Mucosa of descending colon (tissue), 3 donors: ENCODE data around the gene NFATC1. TPM values are rescaled to one million over a fixed set of nuclear protein-coding genes. Genes with fewer than 3 reads are reported as not detected.

Source experiments
- ATAC-seq: fragments of 200-7000 bp; cut with Tn5 transposase; one replicate; pipeline ENCODE4 v1.9.1; 2020; ENCODE audit warnings: mild to moderate bottlenecking, moderate library complexity
- DNase-seq, 3 donors: peaks; one replicate each; pipeline ENCODE4 v3.0.0-alpha.2; 2020
- H3K36me3 ChIP-seq: fragments of 200-600 bp; one replicate; pipeline ENCODE4 v1.8.0; 2021; ENCODE audit warnings: low read depth, mild to moderate bottlenecking
- H3K4me1 ChIP-seq: fragments of 200-600 bp; one replicate; pipeline ENCODE4 v1.8.0; 2021; ENCODE audit warnings: low read depth, mild to moderate bottlenecking
- H3K4me3 ChIP-seq: fragments of 200-600 bp; one replicate; pipeline ENCODE4 v1.8.0; 2021; ENCODE audit warnings: mild to moderate bottlenecking
- H3K9me3 ChIP-seq: fragments of 200-600 bp; one replicate; pipeline ENCODE4 v1.8.0; 2021; ENCODE audit warnings: mild to moderate bottlenecking
- intact Hi-C, 2 donors: fragments of 100-400 bp; cut with DNase I in 1 of 2; cut with micrococcal nuclease in 1 of 2; formaldehyde crosslinking; loops; one replicate each; pipeline versions ENCODE4 v1.11.0 to v1.11.1; 2022; cut with DNase I, micrococcal nuclease
- total RNA-seq, 3 donors: library from RNA; stranded (reverse); fragmentation: NEBNext Ultra II Directional in 2 of 3; extraction: Animal tissue kit (Norgen Biotek cat#: 25700) in 2 of 3; gene quantifications; one replicate each; pipeline versions ENCODE4 v1.2.1 to v1.2.4, GENCODE V29; 2021 to 2023
- TF ChIP-seq, protein P1 (sequence below): fragments of 200-600 bp; IDR thresholded peaks from one replicate; pipeline ENCODE4 v1.8.0; 2022; ENCODE audit warnings: antibody characterized with exemption, mild to moderate bottlenecking
- donor health status: DM: no; HTN: no; CAD: no; lungs with moderate emphysema.
- donor health status: DM: no; HTN: no; CAD: no.
- donor health status: DM: no; HTN: yes; CAD: no.

The NFATC1 gene
- total RNA-seq, 3 donors from 2014 or later: 2.9 to 12.9 (median 4.6) TPM

DNA sequence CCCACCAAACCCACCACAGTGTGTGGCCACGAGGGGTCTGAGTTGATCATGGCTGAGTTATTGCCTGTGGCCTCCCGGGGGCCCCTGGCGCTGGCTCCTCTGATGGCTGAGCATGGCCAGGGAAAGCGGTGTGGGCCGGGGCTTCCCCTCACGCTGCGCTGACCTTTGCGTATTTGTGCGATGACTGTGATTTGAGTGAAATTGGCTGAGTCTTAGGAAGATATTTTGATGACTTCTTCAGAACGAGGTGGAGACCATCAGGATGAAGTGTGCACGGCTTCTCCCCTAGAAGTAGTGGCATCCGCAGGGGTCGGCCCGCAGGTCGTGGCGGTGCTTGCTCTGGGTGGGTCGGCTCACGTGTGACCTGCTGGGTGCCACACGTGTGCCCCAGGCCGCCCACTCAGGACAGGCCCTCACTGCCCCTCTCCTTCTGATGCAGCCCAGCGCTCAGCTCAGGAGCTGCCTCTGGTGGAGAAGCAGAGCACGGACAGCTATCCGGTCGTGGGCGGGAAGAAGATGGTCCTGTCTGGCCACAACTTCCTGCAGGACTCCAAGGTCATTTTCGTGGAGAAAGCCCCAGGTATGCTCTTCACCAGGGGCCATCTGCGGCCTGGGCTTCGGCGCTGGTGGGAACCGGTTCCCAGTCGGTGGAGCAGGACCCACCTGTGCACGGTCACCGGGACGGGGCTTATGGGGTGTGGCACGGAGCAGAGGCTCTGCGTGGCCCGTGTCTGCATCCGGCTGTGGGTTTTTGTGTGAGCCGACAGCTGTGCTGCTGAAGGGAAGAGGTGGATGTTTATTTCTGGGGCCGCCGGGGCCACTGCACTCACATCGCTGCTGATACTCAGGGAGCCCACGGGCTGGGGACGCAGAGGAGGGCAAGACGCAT is 55.8 kb downstream of the NFATC1 start:
- Histone ChIP-seq H3K36me3 (no peaks in the 10 kb centered on the region), H3K4me1 (no peaks in the 10 kb centered on the region), H3K4me3 (no peak overlapping the region), H3K9me3 (no peaks in the 10 kb centered on the region)
- TF ChIP-seq, protein P1, sequence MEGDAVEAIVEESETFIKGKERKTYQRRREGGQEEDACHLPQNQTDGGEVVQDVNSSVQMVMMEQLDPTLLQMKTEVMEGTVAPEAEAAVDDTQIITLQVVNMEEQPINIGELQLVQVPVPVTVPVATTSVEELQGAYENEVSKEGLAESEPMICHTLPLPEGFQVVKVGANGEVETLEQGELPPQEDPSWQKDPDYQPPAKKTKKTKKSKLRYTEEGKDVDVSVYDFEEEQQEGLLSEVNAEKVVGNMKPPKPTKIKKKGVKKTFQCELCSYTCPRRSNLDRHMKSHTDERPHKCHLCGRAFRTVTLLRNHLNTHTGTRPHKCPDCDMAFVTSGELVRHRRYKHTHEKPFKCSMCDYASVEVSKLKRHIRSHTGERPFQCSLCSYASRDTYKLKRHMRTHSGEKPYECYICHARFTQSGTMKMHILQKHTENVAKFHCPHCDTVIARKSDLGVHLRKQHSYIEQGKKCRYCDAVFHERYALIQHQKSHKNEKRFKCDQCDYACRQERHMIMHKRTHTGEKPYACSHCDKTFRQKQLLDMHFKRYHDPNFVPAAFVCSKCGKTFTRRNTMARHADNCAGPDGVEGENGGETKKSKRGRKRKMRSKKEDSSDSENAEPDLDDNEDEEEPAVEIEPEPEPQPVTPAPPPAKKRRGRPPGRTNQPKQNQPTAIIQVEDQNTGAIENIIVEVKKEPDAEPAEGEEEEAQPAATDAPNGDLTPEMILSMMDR: no peak
- ATAC-seq (no peak), DNase-seq (no peak)
- intact Hi-C loops: no loop called here

DNA sequence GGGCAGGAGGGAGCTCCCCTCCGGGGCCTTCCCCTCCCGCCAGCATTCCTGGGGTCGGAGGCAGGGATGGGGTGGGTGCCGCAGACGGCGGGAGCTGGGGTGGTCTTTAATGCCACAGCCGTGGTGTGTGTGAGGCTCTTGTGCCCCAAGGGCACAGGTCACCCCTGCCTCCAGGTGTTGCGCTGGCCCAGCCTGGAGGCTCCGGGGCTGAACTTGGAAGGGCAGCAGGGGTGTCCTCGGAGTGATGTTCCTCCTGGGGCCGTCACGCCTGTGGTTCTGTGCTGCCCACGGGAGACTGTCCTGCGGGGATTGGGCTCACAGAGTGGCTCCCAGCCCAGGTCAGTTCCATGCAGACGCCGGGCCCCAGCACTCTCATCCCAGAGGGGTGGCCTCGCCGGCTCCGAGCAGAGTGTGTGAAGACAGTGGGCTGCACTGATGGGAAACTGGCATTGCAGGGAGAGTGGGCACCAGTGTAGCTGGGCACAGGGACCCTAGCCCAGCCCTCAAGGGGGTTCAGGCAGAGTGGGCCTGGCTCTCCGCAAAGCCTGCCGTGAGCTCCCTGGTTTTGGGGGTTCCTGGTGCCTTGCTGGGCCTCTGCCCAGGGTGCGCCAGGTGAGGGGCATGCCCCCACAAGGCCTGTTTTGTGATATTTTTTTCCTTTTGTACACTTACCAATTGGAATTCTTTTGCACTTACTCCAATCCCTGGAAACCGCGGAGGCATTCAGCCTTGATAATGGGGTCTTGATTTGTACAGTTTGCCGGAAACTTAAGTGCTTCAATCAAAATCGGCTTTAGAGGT is 56.7 kb downstream of the NFATC1 start:
- DNase-seq (no peak), ATAC-seq (no peak)
- no peaks in the 10 kb centered on the region for H3K36me3 ChIP-seq
- H3K4me3 ChIP-seq: no peak overlapping the region
- H3K4me1 ChIP-seq: no peaks in the 10 kb centered on the region
- intact Hi-C loops: no loop called here
- TF ChIP-seq, protein P1: no peak
- no peaks in the 10 kb centered on the region for H3K9me3 ChIP-seq

DNA sequence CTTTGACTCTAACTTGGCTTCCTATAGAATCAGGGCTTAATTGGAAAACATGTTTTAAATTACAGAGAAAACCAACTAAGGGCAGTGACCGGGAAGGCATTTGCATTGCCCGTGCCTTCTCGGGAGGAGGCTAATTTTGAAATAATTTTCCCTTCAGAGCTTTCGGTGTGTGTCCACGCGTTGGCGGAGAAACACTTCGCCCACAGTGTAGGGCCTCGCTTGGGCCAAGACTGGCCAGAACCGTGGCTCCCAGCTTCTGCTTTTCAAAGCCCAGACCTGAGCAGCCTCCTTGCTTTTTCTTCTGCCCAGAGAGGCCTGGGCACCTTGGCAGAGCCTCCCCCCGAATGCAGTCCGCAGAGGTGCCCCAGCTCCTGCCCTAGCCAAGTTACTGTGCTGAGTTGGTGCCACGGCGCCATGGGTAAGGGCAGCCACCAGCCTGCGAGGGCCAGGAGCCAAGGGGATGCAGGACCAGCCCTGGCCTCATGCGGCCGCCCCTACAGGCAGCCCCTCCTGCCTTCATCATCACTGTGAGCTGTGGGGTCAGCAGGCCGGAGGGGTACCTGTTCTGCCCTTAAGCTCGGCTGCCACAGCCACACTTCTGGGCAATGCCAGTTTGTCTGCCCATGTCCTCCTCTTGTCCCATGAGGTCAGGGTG is 57.4 kb downstream of the NFATC1 start:
- Histone ChIP-seq H3K36me3 (no peaks in the 10 kb centered on the region), H3K4me1 (no peaks in the 10 kb centered on the region), H3K4me3 (no peak overlapping the region), H3K9me3 (no peaks in the 10 kb centered on the region)
- intact Hi-C loops: no loop called here
- ATAC-seq: no peak
- TF ChIP-seq, protein P1: no peak
- DNase-seq: no peak

DNA sequence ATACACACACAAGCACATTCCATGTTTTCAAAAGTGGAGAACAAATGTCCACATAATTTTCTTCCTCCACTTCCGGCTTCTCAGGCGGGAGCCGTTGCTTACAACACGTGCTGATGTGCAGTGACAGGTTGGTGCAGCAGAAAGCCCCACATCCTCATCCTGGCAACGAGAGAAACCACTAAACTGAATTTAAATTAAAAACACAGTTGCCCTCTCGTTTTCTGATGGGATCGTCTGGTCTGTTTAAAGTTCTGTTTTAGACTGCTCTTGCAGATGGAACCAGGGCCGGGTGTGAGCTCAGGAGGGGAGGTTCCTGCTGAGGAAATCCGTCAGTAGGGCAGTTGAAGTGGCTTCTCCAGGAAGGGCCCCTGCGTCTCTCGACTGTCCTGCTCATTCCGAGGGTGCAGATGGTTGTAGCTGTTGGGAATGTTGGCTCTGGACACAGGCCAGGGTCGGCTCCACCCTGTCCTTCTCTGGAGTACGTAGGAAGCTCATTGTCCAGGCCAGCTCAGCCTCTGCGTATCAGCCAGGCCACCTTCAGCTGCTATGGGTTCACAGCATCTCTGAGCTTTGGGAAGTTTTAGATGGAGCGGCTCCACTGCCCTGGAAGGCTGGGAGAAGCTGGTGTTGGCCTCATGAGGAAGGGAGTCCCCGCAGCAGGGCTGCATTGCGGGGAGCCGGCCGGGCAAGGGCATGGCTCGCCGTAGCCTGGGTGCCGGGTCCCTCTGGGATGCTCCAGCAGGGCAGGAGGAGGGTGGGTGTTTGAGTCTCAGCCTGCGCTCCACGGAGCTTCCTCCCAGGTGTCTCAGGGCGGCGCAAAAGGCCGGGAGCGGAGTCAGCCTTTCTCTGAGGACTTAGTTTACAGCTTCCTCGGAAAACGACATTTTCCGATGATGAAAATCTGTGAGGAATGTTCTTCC is 58.3 kb downstream of the NFATC1 start:
- TF ChIP-seq, protein P1: no peak
- no peaks in the 10 kb centered on the region for H3K36me3 ChIP-seq
- DNase-seq (no peak), ATAC-seq (peak; percentile 16)
- H3K4me1 ChIP-seq: no peaks in the 10 kb centered on the region
- intact Hi-C loops: no loop called here
- H3K4me3 ChIP-seq: no peak overlapping the region
- no peaks in the 10 kb centered on the region for H3K9me3 ChIP-seq

DNA sequence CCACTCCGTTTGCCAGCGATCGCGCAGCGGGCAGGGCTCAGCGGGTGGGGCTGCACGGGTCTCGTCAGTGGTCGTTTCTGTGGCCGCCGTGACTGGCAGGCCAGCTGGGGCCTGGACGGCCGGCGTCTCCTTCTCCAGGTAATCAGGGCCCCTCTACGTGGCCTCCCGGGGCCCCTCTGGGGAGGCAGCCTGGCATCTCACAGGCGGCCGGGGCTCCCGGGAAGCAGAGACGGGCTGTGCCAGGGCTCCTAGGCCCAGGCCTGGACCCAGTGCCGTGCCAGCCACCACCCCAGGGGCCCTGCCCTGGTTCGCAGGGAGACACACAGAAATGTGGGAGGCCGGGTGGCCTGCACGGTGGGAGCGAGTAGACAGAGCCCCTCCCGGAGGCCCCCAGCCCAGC is 59.5 kb downstream of the NFATC1 start:
- no peak overlapping the region for H3K4me3 ChIP-seq
- no peak for DNase-seq
- no peaks in the 10 kb centered on the region for H3K4me1 ChIP-seq
- TF ChIP-seq, protein P1: no peak
- no peaks in the 10 kb centered on the region for H3K9me3 ChIP-seq
- H3K36me3 ChIP-seq: no peaks in the 10 kb centered on the region
- intact Hi-C loops: no loop called here
- no peak for ATAC-seq
